Left ventricle myocardium inferior (tissue), 1 donor: ENCODE results near the gene EPHA4. TPM values are rescaled to one million over a fixed set of nuclear protein-coding genes. Genes with fewer than 3 reads are reported as not detected.
A peak's percentile ranks its signal among the peaks of the same experiment; 100 is the strongest.

Source experiments
- DNase-seq: peaks from one replicate; pipeline ENCODE4 v3.0.0-alpha.2; 2020
- H3K27ac ChIP-seq: fragments of 200-600 bp; replicated peaks from 2 replicates; pipeline ENCODE4 v1.8.0; 2021
- H3K27me3 ChIP-seq: fragments of 200-600 bp; 2 replicates; pipeline ENCODE4 v1.8.0; 2021; ENCODE audit warnings: low read depth
- H3K36me3 ChIP-seq: fragments of 200-600 bp; 2 replicates; pipeline ENCODE4 v1.8.0; 2021
- H3K4me1 ChIP-seq: fragments of 200-600 bp; 2 replicates; pipeline ENCODE4 v1.8.0; 2021
- H3K4me3 ChIP-seq: fragments of 200-600 bp; 2 replicates; pipeline ENCODE4 v1.8.0; 2021; ENCODE audit warnings: mild to moderate bottlenecking, moderate library complexity
- H3K9me3 ChIP-seq: fragments of 200-600 bp; replicated peaks from 2 replicates; pipeline ENCODE4 v1.8.0; 2021
- CTCF ChIP-seq: fragments of 200-600 bp; IDR thresholded peaks from 2 replicates; pipeline ENCODE4 v1.8.0; 2021; ENCODE audit warnings: antibody characterized with exemption, mild to moderate bottlenecking, borderline replicate concordance
- intact Hi-C: fragments of 100-400 bp; cut with micrococcal nuclease; formaldehyde crosslinking; loops from one replicate; pipeline ENCODE4 v1.11.0; 2022
- total RNA-seq: library from RNA; stranded (reverse); fragmentation: NEBNext Ultra II Directional; extraction: Animal tissue kit (Norgen Biotek cat#: 25700); gene quantifications from one replicate; pipeline ENCODE4 v1.2.1, GENCODE V29; 2021
- donor health status: DM: no; HTN: yes; CAD: no; lungs with severe emphysema.

EPHA4 gene
- total RNA-seq, 1 donor from 2014 or later: 40.6 TPM

- Histone ChIP-seq H3K9me3 (no peaks in the 10 kb centered on the region), H3K4me3 (peak overlapping the region; percentile 89), H3K36me3 (no peaks in the 10 kb centered on the region), H3K27ac (peak overlapping the region; percentile 93), H3K4me1 (peaks cover 61% of the 10 kb centered on the region), H3K27me3 (peaks cover 39% of the 10 kb centered on the region)
- intact Hi-C loops: loop anchor here (10.0 kb wide), 1 partner anchor 467 kb away; no protein-coding TSS in a partner anchor
- DNase-seq: peak; percentile 24
- no peak for TF ChIP-seq CTCF
Measured at GRCh38 chr2:221571551-221572218, 419 bp downstream of the EPHA4 start.

- Histone ChIP-seq H3K27ac (peak overlapping the region; percentile 93), H3K4me1 (peaks cover 61% of the 10 kb centered on the region), H3K4me3 (peak overlapping the region; percentile 89), H3K36me3 (no peaks in the 10 kb centered on the region), H3K27me3 (peaks cover 33% of the 10 kb centered on the region), H3K9me3 (no peaks in the 10 kb centered on the region)
- intact Hi-C loops: loop anchor here (10.0 kb wide), 1 partner anchor 466 kb away; no protein-coding TSS in a partner anchor
- no peak for DNase-seq
- TF ChIP-seq CTCF: no peak
Measured at GRCh38 chr2:221571025-221571550, 1.0 kb downstream of the EPHA4 start.

DNA sequence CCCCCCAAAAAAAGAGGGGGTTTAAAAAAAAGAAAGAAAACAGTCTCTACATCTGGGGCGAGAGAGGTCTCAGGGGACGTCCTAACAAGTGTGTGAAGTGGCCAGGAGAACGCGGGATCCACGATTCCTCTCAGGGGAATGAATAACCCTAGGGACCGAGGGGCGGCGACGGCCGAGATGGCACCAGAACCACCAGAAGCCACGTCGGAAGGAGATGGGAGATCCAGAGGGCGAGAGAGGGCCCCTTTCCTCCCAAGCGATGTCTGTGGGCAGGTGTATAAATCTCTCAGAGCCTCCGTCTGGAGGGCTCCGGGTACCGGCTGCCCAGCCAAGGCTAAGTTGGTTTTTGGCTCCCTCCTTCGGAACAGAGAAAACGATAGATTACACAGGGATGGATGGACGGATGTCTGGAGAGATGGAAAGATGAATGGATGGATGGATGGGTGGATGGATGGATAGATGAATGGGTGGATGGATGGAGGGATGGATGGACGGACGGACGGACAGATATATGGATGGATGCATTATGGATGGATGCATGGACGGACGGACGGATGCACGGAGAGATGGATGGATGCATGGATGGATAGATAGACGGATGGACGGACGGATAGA, 1.7 kb downstream of the EPHA4 start:
- Histone ChIP-seq H3K27me3 (peaks cover 26% of the 10 kb centered on the region), H3K9me3 (no peaks in the 10 kb centered on the region), H3K4me3 (peak overlapping the region; percentile 89), H3K4me1 (peaks cover 61% of the 10 kb centered on the region), H3K27ac (no peak overlapping the region), H3K36me3 (no peaks in the 10 kb centered on the region)
- DNase-seq: no peak
- no peak for TF ChIP-seq CTCF
- intact Hi-C loops: loop anchor here (10.0 kb wide), 1 partner anchor 466 kb away; no protein-coding TSS in a partner anchor

- Histone ChIP-seq H3K4me1 (peaks cover 61% of the 10 kb centered on the region), H3K27ac (no peak overlapping the region), H3K9me3 (no peaks in the 10 kb centered on the region), H3K27me3 (peaks cover 21% of the 10 kb centered on the region), H3K36me3 (no peaks in the 10 kb centered on the region), H3K4me3 (peak overlapping the region; percentile 89)
- DNase-seq: no peak
- intact Hi-C loops: loop anchor here (10.0 kb wide), 1 partner anchor 465 kb away; no protein-coding TSS in a partner anchor
- no peak for TF ChIP-seq CTCF
Measured at GRCh38 chr2:221569871-221570270, 2.2 kb downstream of the EPHA4 start.

GRCh38 chr2:221569425-221569845, 2.7 kb downstream of the EPHA4 start:
- DNase-seq: no peak
- intact Hi-C loops: no loop called here
- Histone ChIP-seq H3K4me3 (peak overlapping the region; percentile 89), H3K27me3 (peaks cover 19% of the 10 kb centered on the region), H3K4me1 (peaks cover 61% of the 10 kb centered on the region), H3K27ac (no peak overlapping the region), H3K9me3 (no peaks in the 10 kb centered on the region), H3K36me3 (no peaks in the 10 kb centered on the region)
- no peak for TF ChIP-seq CTCF
